HL-60/S4 (cell line): ENCODE measurements around the gene CPN2.

Experiments
- in situ Hi-C: fragments of 300-500 bp; cut with MboI; formaldehyde crosslinking; loops from 2 replicates; pipeline ENCODE4 v1.14.3; 2022; ENCODE audit warnings: low sequenced_read_pairs

The CPN2 gene

DNA sequence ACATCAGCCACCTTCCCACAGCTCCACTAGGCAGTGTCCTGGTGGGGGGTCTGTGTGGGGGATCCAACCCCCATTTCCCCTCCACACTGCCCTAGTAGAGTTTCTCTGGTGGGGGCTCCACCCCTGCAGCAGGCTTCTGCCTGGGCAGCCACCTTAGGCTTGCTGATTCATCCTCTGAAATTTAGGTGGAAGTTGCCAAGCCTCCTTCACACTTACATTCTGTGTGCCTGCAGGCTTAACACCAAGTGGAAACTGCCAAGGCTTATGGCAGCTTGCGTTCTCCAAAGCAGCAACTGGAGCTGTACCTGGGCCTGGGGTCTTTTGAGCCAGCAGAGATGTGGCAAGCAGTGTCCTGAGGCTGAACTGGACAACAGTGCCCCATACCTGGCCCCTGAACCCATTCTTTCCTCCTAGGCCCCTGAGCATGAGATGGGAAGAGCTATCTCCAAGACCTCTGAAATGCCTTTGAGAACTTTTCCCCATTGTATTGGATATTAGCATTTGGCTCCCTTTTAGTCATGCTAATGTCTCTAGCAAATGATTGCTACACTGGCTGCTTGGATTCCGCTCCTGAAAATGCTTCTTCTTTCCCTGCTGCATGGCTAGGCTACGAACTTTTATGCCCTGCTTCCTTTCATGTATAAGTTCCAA, 32.5 kb downstream of the CPN2 start:
- in situ Hi-C loops, result no loop called here

DNA sequence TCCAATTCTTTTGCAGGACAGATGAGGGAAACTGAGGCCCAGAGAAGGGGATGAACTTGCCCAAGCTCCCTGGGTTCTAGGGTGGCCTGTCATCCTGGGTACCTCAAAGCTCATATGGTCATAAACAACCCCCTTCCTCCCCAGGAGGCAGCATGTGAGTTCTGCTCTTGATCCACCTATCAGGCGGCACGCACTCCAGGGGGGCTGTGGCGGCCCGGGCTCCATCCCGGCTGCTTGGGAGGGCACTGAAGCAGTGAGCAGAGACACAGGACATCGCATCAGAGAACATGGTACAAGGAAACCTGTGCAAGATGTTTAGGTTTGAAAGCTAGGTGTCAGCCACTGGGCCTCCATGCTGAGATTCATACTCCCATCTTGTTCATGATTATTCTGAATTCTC, 34.2 kb downstream of the CPN2 start:
- in situ Hi-C loops, result no loop called here

DNA sequence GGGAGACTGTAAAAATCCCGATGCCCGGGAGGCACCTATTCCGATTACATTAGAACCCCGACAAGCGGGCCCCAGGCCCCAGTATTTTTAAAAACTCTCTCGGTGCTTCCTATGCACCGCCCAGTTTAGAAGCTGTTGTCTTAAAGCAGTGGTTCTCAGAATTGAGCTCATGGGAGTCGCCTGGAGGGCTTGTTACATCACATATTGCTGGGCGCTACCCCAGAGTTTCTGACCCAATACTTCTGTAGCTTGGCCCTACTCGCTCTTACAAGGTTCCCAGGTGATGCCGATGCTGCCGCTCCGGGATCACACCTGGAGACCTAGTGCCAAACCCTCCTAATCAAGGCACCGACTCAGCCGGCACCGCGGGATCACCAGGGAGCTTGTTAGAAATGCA, 35.2 kb downstream of the CPN2 start:
- in situ Hi-C loops, result no loop called here

DNA sequence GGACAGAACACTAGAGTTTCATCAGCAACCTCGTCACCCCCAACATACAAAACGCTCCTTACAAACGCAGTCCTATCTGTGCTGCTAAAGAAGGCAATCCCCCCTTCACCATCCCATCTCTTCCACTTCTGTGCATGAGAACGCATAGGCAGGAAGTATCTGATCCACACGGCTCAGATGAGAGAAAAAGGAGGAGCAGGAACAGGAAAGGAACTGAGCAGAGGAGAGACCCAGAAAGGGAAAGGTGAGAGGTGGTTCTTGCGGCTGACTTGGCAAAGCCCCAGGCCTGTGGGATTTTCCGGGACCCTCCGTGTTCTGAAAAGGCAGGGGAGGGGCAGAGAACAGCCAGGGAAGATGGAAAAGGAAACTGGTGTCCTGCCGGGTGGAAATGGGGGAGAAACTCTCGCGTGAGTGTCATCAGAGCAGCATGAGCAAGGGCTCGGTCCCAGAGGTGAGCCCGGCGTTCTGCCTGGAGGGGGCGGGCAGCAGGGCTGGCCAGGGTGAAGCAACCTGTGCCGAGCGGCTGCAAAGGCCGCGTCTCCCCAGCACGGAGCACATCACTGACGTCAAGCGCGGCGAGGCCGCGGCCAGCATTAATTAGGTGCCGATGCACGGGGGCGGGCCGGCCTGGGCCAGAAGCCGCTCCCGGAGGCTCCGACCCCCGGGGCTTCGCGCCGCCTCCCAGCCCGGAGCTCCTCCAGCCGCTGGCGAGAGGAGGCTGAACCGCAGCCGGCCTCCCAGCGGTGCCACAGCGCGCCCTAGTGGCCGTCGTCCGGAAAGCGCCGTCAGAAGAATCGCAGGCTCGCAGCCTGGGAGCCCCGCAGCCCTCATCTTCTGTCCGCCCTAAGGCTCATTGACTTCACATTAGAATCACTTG, 35.8 kb downstream of the CPN2 start:
- in situ Hi-C loops, result no loop called here

DNA sequence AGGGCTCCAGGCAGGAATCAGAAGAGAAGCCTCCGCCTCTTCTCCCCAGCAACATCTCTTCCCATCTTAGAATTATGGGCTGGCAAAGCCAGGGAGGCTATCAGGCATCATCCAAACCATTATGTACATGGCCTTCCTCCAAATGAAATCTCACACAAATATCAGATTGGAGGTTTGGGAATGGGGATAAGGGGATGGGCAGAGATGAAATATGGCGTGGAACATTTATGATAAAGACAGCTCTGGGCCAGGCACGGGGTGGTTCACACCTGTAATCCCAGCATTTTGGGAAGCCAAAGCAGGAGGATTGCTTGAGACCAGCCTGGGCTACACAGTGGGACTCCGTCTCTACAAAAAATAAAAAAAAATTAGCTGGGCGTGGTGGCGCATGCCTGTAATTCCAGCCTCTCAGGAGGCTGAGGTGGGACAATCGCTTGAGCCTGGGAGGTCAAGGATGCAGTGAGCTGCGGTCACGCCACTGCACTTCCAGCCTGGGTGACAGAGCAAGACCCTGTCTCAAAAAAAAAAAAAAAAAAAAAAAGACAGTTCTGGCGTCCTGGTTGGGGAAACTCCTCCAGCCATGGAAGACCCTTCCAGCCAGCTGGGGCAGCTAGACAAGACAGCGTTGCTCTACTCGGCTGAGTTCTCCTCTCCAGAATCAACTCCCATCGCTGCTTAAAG, 36.6 kb downstream of the CPN2 start:
- in situ Hi-C loops, result no loop called here

GRCh38 chr3:194313560-194314387, 37.4 kb downstream of the CPN2 start:
- in situ Hi-C loops, result no loop called here

GRCh38 chr3:194312743-194313281, 38.3 kb downstream of the CPN2 start:
- in situ Hi-C loops, result no loop called here

GRCh38 chr3:194312186-194312742, 38.9 kb downstream of the CPN2 start:
- in situ Hi-C loops, result no loop called here

DNA sequence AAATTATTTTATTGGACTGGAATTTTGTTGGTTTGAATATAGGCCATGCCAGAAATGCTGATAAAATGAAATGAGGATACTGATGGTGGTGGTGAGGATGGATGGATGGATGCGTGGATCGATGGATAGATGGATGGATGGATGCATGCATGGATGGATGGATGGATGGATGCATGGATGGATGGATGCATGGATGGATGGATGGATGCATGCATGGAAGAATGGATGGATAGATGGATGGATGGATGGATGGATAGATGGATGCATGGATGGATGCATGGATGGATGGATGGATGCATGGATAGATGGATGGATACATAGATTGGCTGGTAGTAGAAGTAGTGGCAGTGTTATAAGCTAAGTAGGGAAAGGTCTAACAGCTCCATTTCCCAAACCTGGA, 40.1 kb downstream of the CPN2 start:
- in situ Hi-C loops, result no loop called here

DNA sequence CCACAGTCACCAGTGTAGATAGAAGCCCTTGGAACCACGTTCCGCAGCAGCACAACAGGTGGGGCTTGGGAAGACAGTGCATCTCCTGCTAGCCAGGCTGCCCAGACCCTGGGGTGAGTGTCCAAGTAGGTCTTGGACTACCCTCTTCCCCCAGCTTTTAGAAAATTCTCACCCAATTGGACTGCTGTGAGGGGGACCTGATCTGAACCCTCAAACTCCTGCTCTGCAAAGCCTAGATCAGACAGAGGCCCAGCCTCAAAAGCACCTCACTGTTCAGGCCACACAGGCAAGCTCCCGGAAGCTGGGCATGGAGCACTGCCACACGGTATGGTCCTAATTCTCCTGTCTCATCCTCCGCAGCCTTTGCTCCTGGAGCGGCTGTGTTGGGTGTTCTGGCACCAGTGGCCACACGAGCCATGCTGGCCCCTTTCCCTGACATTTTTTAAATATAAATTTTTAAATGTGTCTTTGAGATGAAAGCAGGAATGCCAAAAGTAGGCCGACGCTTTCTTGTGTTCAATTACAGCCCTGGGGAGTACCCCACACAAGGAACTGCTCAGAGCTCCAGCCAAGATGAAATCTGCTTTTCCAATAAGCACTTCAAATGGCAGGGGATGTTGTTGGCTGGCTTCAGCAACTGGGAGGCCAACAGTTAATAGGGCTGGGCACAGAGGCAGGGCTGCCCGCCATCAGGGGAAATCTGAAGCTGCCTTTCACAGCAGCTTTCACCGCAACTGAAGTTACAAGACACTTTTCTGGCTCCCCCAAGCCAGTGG, 40.9 kb downstream of the CPN2 start:
- in situ Hi-C loops, result no loop called here

GRCh38 chr3:194308601-194309449, 42.3 kb downstream of the CPN2 start:
- in situ Hi-C loops, result loop anchor here (5.0 kb wide), 1 partner anchor 522 kb away; no protein-coding TSS in a partner anchor

GRCh38 chr3:194307849-194308248, 43.3 kb downstream of the CPN2 start:
- in situ Hi-C loops, result loop anchor here (5.0 kb wide), 1 partner anchor 521 kb away; no protein-coding TSS in a partner anchor

GRCh38 chr3:194306771-194307640, 44.1 kb downstream of the CPN2 start:
- in situ Hi-C loops, result loop anchor here (5.0 kb wide), 1 partner anchor 520 kb away; no protein-coding TSS in a partner anchor

- in situ Hi-C loops, result loop anchor here (5.0 kb wide), 1 partner anchor 519 kb away; no protein-coding TSS in a partner anchor
Measured at GRCh38 chr3:194306109-194306686, 44.9 kb downstream of the CPN2 start.

DNA sequence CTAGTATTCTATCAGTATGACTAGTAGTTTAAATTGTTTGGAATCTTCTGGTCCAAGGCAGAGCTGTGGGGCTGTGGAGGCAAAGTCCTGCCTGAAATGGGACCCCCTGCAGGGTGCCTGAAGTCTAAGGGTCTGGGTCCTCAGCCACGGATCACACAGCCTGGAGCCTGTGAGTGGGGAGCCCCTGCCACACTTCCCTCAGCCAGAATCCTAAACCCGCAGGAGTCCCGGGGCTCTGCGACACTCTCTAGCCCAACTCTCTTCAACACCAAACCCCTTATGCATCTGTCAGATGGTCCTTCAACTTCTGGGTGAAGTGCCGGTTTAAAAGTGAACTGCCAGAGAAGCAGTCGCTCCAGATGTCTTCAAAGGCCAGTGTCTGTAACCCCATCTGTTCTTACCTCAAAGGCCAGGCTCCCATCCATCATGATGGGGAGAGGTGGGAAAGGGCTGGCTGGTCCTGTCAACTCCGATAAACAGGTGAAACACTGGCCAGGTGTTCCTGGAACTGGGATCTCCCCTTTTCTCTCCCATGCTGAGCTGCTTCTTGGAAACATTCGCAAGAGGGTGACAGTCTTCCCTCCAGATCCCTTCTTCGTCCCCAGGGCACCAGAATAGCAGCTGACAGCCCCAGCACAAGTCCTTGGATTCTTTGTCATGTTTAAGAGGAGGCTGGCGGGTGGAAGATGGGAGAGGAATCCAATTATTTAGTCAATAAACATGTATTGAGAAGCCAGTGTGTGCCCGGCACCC, 45.6 kb downstream of the CPN2 start:
- in situ Hi-C loops, result loop anchor here (5.0 kb wide), 1 partner anchor 518 kb away; no protein-coding TSS in a partner anchor

- in situ Hi-C loops, result no loop called here
Measured at GRCh38 chr3:194304186-194304917, 46.8 kb downstream of the CPN2 start.
